Measurements from ENCODE around the gene PRM2.

PRM2 gene

GRCh38 chr16:11260596-11260966 lies 15.7 kb downstream of the PRM2 start:
- Histone ChIP-seq H3K4me3 (no peak overlapping the region), H3K27ac (no peak overlapping the region), H4K20me1 (peaks cover 0 to 4% (median under 1%) of the 10 kb centered on the region in 11 experiments; a peak in 10 of 22 replicates), H3K4me2 (no peak overlapping the region), H3K27me3 (peaks cover 0 to under 1% (median 0%) of the 10 kb centered on the region in 11 experiments; a peak in 2 of 22 replicates), H3K4me1 (peaks cover 32 to 57% (median 51%) of the 10 kb centered on the region in 10 experiments), H3K9me3 (replicated peaks in 1 of 11) (no peaks in the 10 kb centered on the region), H3K9ac (no peak overlapping the region), H3K36me3 (no peaks in the 10 kb centered on the region)
- TF ChIP-seq Cebpa-rat (IDR thresholded peaks at IDR 0.05): no peak

GRCh38 chr16:11259655-11260595 lies 16.4 kb downstream of the PRM2 start:
- Histone ChIP-seq H3K27ac (0 out of 22 replicates have a peak overlapping the region, but pooled peaks of 1 of the 11 experiments have one; percentile 18), H3K9me3 (replicated peaks in 1 of 11) (no peaks in the 10 kb centered on the region), H3K27me3 (peaks cover 0 to 7% (median 0%) of the 10 kb centered on the region in 11 experiments; a peak in 8 of 22 replicates), H4K20me1 (peaks cover 0 to 10% (median 7%) of the 10 kb centered on the region in 11 experiments; a peak in 15 of 22 replicates), H3K4me1 (peaks cover 28 to 61% (median 55%) of the 10 kb centered on the region in 10 experiments), H3K4me3 (no peak overlapping the region), H3K36me3 (no peaks in the 10 kb centered on the region; a peak in 1 of 22 replicates), H3K9ac (no peak overlapping the region), H3K4me2 (peak overlapping the region; percentile 61 to 100 (median 78); a peak in 18 of 22 replicates)
- TF ChIP-seq Cebpa-rat (IDR thresholded peaks at IDR 0.05): no peak

- Histone ChIP-seq H3K27me3 (peaks cover 0 to 12% (median 0%) of the 10 kb centered on the region in 11 experiments; a peak in 8 of 22 replicates), H3K27ac (peak overlapping the region in 5 of 11 experiments; percentile 2 to 32 (median 18); a peak in 6 of 22 replicates), H3K4me3 (no peak overlapping the region), H4K20me1 (peaks cover 0 to 21% (median 18%) of the 10 kb centered on the region in 11 experiments; a peak in 18 of 22 replicates), H3K9ac (peak overlapping the region in 9 of 11 experiments; percentile 1 to 57 (median 18); a peak in 9 of 22 replicates), H3K36me3 (peaks cover 0 to 7% (median 0%) of the 10 kb centered on the region in 11 experiments; a peak in 2 of 22 replicates), H3K4me2 (peak overlapping the region; percentile 61 to 100 (median 78)), H3K9me3 (replicated peaks in 1 of 11) (no peaks in the 10 kb centered on the region), H3K4me1 (peaks cover 27 to 63% (median 58%) of the 10 kb centered on the region in 10 experiments)
- no peak for TF ChIP-seq Cebpa-rat (IDR thresholded peaks at IDR 0.05)
These were observed 17.5 kb downstream of the PRM2 start for GRCh38 chr16:11258553-11259492.

- Histone ChIP-seq H3K4me2 (peak overlapping the region; percentile 97 to 100 (median 99)), H3K27me3 (peaks cover 0 to 12% (median 0%) of the 10 kb centered on the region in 11 experiments; a peak in 8 of 22 replicates), H3K36me3 (peaks cover 0 to 13% (median 0%) of the 10 kb centered on the region in 11 experiments; a peak in 3 of 22 replicates), H3K9me3 (replicated peaks in 1 of 11) (no peaks in the 10 kb centered on the region), H3K9ac (peak overlapping the region; percentile 87 to 97 (median 91); a peak in 19 of 22 replicates), H3K4me1 (peaks cover 38 to 65% (median 61%) of the 10 kb centered on the region in 10 experiments), H3K4me3 (peak overlapping the region; percentile 65 to 87 (median 78)), H4K20me1 (peaks cover 0 to 36% (median 33%) of the 10 kb centered on the region in 11 experiments; a peak in 18 of 22 replicates), H3K27ac (peak overlapping the region in 9 of 11 experiments; percentile 83 to 97 (median 92); a peak in 17 of 22 replicates)
- TF ChIP-seq Cebpa-rat (IDR thresholded peaks at IDR 0.05): no peak
These were observed 18.9 kb downstream of the PRM2 start for GRCh38 chr16:11257131-11257938.

- H3K36me3 ChIP-seq: peaks cover 0 to 18% (median 0%) of the 10 kb centered on the region in 11 experiments; a peak in 3 of 22 replicates
- H3K27me3 ChIP-seq: peaks cover 0 to 12% (median 0%) of the 10 kb centered on the region in 11 experiments; a peak in 8 of 22 replicates
- H3K9me3 ChIP-seq (replicated peaks in 1 of 11): no peaks in the 10 kb centered on the region
- H3K27ac ChIP-seq: peak overlapping the region; percentile 81 to 97 (median 92)
- H3K9ac ChIP-seq: peak overlapping the region; percentile 87 to 97 (median 91)
- H3K4me1 ChIP-seq: peaks cover 44 to 71% (median 68%) of the 10 kb centered on the region in 10 experiments
- peaks cover 0 to 42% (median 39%) of the 10 kb centered on the region in 11 experiments; a peak in 18 of 22 replicates for H4K20me1 ChIP-seq
- H3K4me2 ChIP-seq: peak overlapping the region; percentile 97 to 100 (median 99)
- H3K4me3 ChIP-seq: peak overlapping the region; percentile 65 to 87 (median 78)
- TF ChIP-seq Cebpa-rat (IDR thresholded peaks at IDR 0.05): no peak
These were observed 19.6 kb downstream of the PRM2 start for GRCh38 chr16:11256661-11257130.

- Histone ChIP-seq H3K4me2 (peak within 1 kb of the TSS; percentile 97 to 100 (median 99)), H3K27me3 (peaks cover 0 to 12% (median 0%) of the 10 kb centered on the region in 11 experiments; a peak in 8 of 22 replicates), H3K9me3 (replicated peaks in 1 of 11) (no peaks in the 10 kb centered on the region), H3K27ac (peak within 1 kb of the TSS; percentile 81 to 97 (median 92)), H3K4me1 (peaks cover 45 to 72% (median 68%) of the 10 kb centered on the region in 10 experiments), H3K4me3 (peak within 1 kb of the TSS; percentile 65 to 87 (median 78)), H3K36me3 (peaks cover 0 to 18% (median 0%) of the 10 kb centered on the region in 11 experiments; a peak in 3 of 22 replicates), H3K9ac (peak within 1 kb of the TSS; percentile 87 to 97 (median 91)), H4K20me1 (peaks cover 0 to 49% (median 42%) of the 10 kb centered on the region in 11 experiments; a peak in 18 of 22 replicates)
- TF ChIP-seq Cebpa-rat (IDR thresholded peaks at IDR 0.05): no peak
These were observed 20.3 kb downstream of the PRM2 start, which contains the start of gene SOCS1 for GRCh38 chr16:11255737-11256660. Gene SOCS1, minus strand, starts transcription at chr16:11256204. Its CDS starts 726 bp downstream, at chr16:11255478.
